ENCODE results near the gene SPNS3. TPM values are rescaled to one million over a fixed set of nuclear protein-coding genes. Genes with fewer than 3 reads are reported as not detected.

Gene SPNS3
- total and polyA plus RNA-seq, 8 donors, result 0.55 to 1.1 (median 1.0) TPM; not detected in 1

DNA sequence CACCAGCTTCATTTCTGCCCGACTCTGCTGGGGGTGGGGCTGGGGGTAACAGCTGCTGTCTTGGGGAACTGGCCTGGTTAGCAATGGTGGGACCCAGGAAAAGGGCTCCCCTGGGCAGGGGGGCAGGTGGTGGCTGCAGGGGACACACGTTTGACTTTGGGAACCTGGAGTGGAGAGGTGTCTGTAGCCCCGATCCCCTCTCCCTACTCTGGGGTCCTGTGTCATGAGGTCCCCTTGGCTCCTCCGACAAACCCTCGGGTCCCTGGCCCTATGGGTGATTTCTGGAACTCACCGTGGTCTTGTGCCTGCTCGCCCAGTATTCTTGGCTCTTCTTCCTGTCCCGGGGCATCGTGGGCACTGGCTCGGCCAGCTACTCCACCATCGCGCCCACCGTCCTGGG, 12.0 kb downstream of the SPNS3 start:
- DNase-seq, result no peak
- Histone ChIP-seq H3K36me3 (no peaks in the 10 kb centered on the region), H3K27ac (no peak overlapping the region), H3K27me3 (no peaks in the 10 kb centered on the region), H3K4me1 (peaks cover 14 to 20% of the 10 kb centered on the region in 2 donors), H3K9me3 (no peaks in the 10 kb centered on the region), H3K4me3 (no peak overlapping the region)
- ATAC-seq, result no peak
- TF ChIP-seq, protein P1, sequence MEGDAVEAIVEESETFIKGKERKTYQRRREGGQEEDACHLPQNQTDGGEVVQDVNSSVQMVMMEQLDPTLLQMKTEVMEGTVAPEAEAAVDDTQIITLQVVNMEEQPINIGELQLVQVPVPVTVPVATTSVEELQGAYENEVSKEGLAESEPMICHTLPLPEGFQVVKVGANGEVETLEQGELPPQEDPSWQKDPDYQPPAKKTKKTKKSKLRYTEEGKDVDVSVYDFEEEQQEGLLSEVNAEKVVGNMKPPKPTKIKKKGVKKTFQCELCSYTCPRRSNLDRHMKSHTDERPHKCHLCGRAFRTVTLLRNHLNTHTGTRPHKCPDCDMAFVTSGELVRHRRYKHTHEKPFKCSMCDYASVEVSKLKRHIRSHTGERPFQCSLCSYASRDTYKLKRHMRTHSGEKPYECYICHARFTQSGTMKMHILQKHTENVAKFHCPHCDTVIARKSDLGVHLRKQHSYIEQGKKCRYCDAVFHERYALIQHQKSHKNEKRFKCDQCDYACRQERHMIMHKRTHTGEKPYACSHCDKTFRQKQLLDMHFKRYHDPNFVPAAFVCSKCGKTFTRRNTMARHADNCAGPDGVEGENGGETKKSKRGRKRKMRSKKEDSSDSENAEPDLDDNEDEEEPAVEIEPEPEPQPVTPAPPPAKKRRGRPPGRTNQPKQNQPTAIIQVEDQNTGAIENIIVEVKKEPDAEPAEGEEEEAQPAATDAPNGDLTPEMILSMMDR (IDR thresholded peaks at IDR 0.05), result no peak
- intact Hi-C loops (cut with DNase I), result no loop called here

DNA sequence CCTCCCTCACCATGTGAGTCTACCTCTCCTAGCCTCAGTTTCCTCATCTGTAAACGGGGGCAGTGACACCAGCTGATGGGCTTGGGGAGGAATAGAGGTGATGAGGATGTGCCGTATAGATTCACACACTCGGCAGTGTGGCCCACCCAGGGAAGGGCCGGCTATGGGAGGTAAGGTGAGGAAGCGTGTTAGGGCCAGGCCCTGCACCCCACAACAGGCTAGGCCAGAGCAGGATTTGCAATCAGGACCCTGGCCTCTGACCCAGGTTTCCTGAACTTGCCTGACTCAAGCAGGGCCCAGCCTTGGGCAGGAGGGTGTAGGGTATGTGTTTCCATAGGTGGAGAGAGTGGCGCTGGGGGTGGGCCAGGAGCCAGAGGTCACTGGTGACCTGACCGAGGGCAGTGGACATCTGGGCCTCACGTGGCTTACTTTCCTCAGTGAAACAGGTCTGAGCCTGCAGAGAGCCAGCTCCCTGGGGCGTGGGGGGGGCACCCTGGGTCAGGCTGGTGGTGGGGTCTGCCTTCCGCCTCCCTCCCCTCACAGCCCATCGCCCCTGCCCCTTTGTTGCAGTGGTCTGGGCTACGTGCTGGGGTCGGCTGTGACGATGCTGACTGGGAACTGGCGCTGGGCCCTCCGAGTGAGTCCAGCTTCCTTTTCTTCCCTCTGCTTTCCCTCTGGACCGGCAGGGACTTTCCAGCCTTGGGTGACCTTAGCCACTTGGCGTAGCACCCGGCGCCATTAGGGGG, 12.8 kb downstream of the SPNS3 start:
- no peaks in the 10 kb centered on the region for H3K36me3 ChIP-seq
- intact Hi-C loops (cut with DNase I), result no loop called here
- TF ChIP-seq, protein P1 (IDR thresholded peaks at IDR 0.05), result no peak
- H3K27me3 ChIP-seq, result no peaks in the 10 kb centered on the region
- DNase-seq (no peak), ATAC-seq (no peak)
- H3K4me3 ChIP-seq, result no peak overlapping the region
- H3K27ac ChIP-seq, result no peak overlapping the region
- peaks cover 14 to 20% of the 10 kb centered on the region in 2 donors for H3K4me1 ChIP-seq
- no peaks in the 10 kb centered on the region for H3K9me3 ChIP-seq

DNA sequence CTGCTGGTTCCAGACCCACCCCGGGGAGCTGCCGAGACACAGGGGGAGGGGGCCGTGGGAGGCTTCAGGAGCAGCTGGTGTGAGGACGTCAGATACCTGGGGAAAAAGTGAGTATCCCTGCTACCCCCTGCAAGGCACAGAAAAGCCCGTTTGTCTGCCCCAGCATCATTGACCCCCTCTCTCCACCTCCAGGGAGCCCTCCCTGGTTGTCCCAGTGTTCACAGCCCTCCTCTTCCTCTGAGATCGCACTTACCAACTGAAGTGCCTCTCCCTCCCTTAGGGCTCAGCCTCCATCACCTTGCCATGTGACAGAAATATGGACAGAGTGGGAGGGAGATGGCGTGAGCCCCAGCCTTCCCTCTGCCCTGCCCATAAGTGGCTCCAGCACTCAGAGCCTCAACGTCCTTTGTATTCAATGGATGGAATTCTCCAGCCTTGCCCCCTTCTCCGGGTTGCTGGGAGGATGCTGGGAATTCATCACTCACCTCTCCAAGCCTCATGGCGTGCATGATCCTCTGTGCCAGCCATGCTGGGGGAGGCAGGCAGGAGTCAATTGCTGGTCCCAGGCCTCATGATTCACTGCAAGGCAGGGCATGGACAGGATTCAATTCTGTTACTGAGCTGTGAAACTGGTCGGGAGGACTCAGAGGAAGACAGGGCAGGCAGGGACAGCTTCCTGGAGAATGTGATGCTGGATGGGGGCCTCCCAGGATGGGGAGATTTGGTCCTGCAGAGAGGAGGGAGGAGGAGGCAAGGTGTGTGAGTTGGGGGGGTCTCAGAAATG, 14.6 kb downstream of the SPNS3 start:
- no peak for ATAC-seq
- Histone ChIP-seq H3K36me3 (no peaks in the 10 kb centered on the region), H3K4me3 (no peak overlapping the region), H3K4me1 (peaks cover 13 to 20% of the 10 kb centered on the region in 2 donors), H3K27ac (no peak overlapping the region), H3K27me3 (no peaks in the 10 kb centered on the region), H3K9me3 (no peaks in the 10 kb centered on the region)
- TF ChIP-seq, protein P1 (IDR thresholded peaks at IDR 0.05), result no peak
- intact Hi-C loops (cut with DNase I), result no loop called here
- DNase-seq, result no peak

DNA sequence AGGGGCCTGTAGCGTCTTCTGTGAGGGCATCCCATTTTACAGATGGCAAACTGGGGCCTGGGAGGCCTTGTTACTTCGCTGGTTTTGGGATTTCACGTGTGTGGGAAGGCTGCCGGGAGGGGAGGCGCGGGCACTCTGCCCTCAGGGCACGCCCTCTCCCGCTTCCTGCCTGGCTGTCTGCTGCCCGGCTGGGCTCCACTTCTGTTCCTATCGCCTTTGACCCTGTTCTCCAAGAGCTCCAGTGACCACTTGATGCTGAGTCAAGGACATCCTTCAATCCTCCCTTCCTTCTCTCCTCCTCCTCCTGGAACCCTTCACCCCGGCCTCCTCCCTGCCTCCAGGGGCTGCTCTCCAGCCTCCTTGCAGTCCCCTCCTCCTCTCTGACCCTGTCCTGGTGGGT, 16.0 kb downstream of the SPNS3 start:
- ATAC-seq (peak; percentile 80), DNase-seq (peak in 2 of 4 donors; percentile 79 to 82)
- Histone ChIP-seq H3K4me3 (no peak overlapping the region), H3K36me3 (no peaks in the 10 kb centered on the region), H3K27ac (no peak overlapping the region), H3K9me3 (no peaks in the 10 kb centered on the region), H3K4me1 (peaks cover 9 to 20% of the 10 kb centered on the region in 2 donors), H3K27me3 (no peaks in the 10 kb centered on the region)
- intact Hi-C loops (cut with DNase I), result no loop called here
- TF ChIP-seq, protein P1 (IDR thresholded peaks at IDR 0.05), result no peak

DNA sequence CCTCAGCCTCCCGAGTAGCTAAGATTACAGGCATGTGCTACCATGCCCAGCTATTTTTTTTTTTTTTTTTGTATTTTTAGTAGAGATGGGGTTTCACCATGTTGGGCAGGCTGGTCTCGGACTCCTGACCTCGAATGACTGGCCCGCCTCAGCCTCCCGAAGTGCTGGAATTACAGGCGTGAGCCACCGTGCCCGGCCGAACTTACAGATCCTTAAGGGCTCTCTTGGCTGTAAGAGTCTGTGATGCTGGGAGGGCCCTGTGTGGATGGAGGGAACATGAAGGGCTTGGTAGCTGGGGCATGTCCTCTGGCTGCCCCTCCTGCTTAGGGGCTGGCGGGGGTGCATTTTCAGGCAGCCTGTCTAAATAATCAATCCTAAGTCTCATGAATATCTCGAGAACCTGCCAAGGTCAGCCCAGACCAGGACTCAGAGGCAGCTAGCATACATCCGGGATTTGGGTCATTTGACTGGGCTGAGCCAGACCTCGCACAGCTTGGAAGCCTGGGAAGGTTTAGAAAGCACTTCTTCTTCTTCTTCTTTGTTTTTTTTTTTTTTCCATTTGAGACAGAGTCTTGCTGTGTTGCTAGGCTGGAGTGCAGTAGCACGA, 17.1 kb downstream of the SPNS3 start:
- DNase-seq (peak in 1 of 4 donors; percentile 69), ATAC-seq (peak; percentile 68)
- no peaks in the 10 kb centered on the region for H3K9me3 ChIP-seq
- TF ChIP-seq, protein P1 (IDR thresholded peaks at IDR 0.05), result no peak
- no peak overlapping the region for H3K4me3 ChIP-seq
- H3K27me3 ChIP-seq, result no peaks in the 10 kb centered on the region
- H3K4me1 ChIP-seq, result peaks cover 9 to 15% of the 10 kb centered on the region in 2 donors
- H3K27ac ChIP-seq, result no peak overlapping the region
- intact Hi-C loops (cut with DNase I), result no loop called here
- no peaks in the 10 kb centered on the region for H3K36me3 ChIP-seq

All from left lung (tissue), 10 donors.